Erythroblast (primary cell): ENCODE results near the gene UTP18.

Source experiments
- GATA1 ChIP-seq: IDR thresholded peaks from 2 replicates; pipeline ENCODE4 v1.6.1; 2011; ENCODE audit warnings: low read depth, mild to moderate bottlenecking, control low read depth, low read length, moderate library complexity
- POLR2A ChIP-seq: IDR thresholded peaks from 2 replicates; pipeline ENCODE4 v1.6.1; 2011; ENCODE audit warnings: mild to moderate bottlenecking, low read length

DNA sequence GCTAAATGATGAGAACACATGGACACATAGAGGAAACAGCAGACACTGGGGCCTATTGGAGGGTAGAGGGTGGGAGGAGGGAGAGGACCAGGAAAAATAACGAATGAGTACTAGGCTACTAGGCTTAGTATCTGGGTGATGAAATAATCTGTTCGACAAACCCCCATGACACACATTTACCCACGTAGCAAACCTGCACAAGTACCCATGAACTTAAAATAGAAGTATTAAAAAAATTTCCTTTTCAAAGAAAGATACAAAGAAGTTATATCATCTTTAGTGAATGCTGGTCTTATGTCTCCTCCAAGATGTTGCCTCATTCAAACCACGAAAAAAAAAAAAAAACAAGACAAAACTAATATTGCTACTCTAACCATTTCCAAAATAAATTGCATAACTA is 32.2 kb upstream of the UTP18 start:
- TF ChIP-seq POLR2A: no peak
- TF ChIP-seq GATA1: no peak
